ENCODE data around the gene CLEC16A.

Gene CLEC16A

DNA sequence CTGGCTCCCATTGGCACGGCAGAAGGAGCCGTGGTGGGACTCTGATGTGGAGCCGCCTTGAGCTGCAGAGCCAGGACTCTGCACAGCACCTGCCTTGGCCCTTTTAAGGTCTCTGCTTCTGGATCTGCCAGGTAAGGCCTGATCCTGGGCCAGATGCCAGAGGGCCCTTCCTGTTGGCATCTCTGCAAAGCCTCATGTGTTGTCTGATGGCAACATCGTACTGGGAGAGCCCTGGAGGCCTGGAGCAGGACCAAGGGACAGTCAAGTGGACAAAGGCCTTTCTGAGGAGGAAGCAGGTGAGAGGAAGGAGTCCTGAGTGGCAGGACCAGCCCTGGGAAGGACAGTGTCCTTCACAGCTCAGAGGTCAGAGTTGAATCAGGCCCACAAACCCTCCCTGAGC lies 285.5 kb downstream of the CLEC16A start:
- TF ChIP-seq, protein P1, sequence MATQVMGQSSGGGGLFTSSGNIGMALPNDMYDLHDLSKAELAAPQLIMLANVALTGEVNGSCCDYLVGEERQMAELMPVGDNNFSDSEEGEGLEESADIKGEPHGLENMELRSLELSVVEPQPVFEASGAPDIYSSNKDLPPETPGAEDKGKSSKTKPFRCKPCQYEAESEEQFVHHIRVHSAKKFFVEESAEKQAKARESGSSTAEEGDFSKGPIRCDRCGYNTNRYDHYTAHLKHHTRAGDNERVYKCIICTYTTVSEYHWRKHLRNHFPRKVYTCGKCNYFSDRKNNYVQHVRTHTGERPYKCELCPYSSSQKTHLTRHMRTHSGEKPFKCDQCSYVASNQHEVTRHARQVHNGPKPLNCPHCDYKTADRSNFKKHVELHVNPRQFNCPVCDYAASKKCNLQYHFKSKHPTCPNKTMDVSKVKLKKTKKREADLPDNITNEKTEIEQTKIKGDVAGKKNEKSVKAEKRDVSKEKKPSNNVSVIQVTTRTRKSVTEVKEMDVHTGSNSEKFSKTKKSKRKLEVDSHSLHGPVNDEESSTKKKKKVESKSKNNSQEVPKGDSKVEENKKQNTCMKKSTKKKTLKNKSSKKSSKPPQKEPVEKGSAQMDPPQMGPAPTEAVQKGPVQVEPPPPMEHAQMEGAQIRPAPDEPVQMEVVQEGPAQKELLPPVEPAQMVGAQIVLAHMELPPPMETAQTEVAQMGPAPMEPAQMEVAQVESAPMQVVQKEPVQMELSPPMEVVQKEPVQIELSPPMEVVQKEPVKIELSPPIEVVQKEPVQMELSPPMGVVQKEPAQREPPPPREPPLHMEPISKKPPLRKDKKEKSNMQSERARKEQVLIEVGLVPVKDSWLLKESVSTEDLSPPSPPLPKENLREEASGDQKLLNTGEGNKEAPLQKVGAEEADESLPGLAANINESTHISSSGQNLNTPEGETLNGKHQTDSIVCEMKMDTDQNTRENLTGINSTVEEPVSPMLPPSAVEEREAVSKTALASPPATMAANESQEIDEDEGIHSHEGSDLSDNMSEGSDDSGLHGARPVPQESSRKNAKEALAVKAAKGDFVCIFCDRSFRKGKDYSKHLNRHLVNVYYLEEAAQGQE (IDR thresholded peaks at IDR 0.05; ENCODE audit: insufficient replicate concordance, low read depth) = no peak
- TF ChIP-seq POLR2AphosphoS5 (IDR thresholded peaks at IDR 0.05; ENCODE audit: low read depth) = no peak
- TF ChIP-seq SPI1 (IDR thresholded peaks at IDR 0.05; ENCODE audit: borderline replicate concordance, low read depth) = no peak
- H3K27me3 ChIP-seq (ENCODE audit: insufficient read depth, poor library complexity, severe bottlenecking) = no peaks in the 10 kb centered on the region
- DNase-seq (ENCODE audit: low read depth in 1 of 2, low spot score in 1 of 2) = no peak
- H3K27ac ChIP-seq (replicated peaks) = no peak overlapping the region
- H3K4me3 ChIP-seq (replicated peaks; ENCODE audit: insufficient read depth, low read length) = no peak overlapping the region

DNA sequence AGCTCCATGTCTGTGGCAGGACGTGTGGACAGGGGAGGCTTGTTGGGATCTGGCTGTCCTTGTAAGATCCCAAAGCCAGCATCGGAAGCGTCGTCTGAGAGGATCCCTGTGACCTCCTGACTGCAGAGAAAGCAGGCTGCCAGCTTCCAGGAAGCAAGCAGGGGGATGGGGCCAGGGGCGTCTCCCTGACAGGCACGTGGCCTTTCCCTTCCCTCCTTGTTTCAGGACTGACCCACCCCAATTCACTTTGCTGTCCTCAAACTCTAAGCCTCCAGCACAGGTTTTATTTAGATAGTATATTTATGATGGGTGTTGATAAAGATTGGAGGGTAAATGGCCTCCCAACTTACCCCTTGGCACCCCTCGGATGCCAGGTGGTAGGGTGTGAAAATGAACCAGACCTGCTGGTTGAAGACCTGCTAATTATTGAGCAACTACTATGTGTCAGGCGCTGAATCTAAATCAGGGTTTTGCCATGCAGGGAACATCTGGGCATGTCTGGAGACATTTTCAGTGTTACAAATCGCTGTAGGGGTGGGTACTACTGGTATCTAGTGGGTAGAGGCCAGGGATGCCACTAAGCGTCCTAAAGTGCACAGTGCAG lies 287.1 kb downstream of the CLEC16A start:
- no peak for TF ChIP-seq SPI1 (IDR thresholded peaks at IDR 0.05; ENCODE audit: borderline replicate concordance, low read depth)
- no peak for TF ChIP-seq POLR2AphosphoS5 (IDR thresholded peaks at IDR 0.05; ENCODE audit: low read depth)
- TF ChIP-seq, protein P1 (IDR thresholded peaks at IDR 0.05; ENCODE audit: insufficient replicate concordance, low read depth) = no peak
- TF ChIP-seq, protein P2, sequence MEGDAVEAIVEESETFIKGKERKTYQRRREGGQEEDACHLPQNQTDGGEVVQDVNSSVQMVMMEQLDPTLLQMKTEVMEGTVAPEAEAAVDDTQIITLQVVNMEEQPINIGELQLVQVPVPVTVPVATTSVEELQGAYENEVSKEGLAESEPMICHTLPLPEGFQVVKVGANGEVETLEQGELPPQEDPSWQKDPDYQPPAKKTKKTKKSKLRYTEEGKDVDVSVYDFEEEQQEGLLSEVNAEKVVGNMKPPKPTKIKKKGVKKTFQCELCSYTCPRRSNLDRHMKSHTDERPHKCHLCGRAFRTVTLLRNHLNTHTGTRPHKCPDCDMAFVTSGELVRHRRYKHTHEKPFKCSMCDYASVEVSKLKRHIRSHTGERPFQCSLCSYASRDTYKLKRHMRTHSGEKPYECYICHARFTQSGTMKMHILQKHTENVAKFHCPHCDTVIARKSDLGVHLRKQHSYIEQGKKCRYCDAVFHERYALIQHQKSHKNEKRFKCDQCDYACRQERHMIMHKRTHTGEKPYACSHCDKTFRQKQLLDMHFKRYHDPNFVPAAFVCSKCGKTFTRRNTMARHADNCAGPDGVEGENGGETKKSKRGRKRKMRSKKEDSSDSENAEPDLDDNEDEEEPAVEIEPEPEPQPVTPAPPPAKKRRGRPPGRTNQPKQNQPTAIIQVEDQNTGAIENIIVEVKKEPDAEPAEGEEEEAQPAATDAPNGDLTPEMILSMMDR (IDR thresholded peaks at IDR 0.05; ENCODE audit: insufficient read depth, low read length) = no peak
- TF ChIP-seq GABPA (IDR thresholded peaks at IDR 0.05; ENCODE audit: low read depth) = no peak
- DNase-seq (ENCODE audit: low read depth in 1 of 2, low spot score in 1 of 2) = no peak
- Histone ChIP-seq H3K27ac (replicated peaks) (no peak overlapping the region), H3K4me3 (replicated peaks; ENCODE audit: insufficient read depth, low read length) (no peak overlapping the region), H3K27me3 (ENCODE audit: insufficient read depth, poor library complexity, severe bottlenecking) (no peaks in the 10 kb centered on the region)

Measured in HL-60 (cell line).